ENCODE results near the gene ASPG.

Gene ASPG

GRCh38 chr14:104119119-104119487, 33.6 kb downstream of the ASPG start:
- DNase-seq: no peak

- DNase-seq: no peak
Measured at GRCh38 chr14:104119488-104120251, 34.2 kb downstream of the ASPG start.

GRCh38 chr14:104120281-104120741, 34.8 kb downstream of the ASPG start:
- DNase-seq: no peak

GRCh38 chr14:104121142-104121541, 35.6 kb downstream of the ASPG start:
- no peak for DNase-seq

- DNase-seq: no peak
Measured at GRCh38 chr14:104123879-104124278, 38.4 kb downstream of the ASPG start.

- DNase-seq: no peak
Measured at GRCh38 chr14:104125011-104125410, 39.5 kb downstream of the ASPG start.

GRCh38 chr14:104126753-104127152, 41.3 kb downstream of the ASPG start:
- DNase-seq: no peak

- no peak for DNase-seq
Measured at GRCh38 chr14:104128981-104129380, 43.5 kb downstream of the ASPG start.

- DNase-seq: no peak
Measured at GRCh38 chr14:104129556-104129955, 44.1 kb downstream of the ASPG start.

- DNase-seq: no peak
Measured at GRCh38 chr14:104130974-104131651, 45.6 kb downstream of the ASPG start.

- no peak for DNase-seq
Measured at GRCh38 chr14:104131968-104132732, 46.6 kb downstream of the ASPG start.

GRCh38 chr14:104132981-104133380, 47.5 kb downstream of the ASPG start:
- no peak for DNase-seq

- DNase-seq: no peak
Measured at GRCh38 chr14:104133496-104133895, 48.0 kb downstream of the ASPG start.

- DNase-seq: no peak
Measured at GRCh38 chr14:104134061-104134965, 48.8 kb downstream of the ASPG start.

- no peak for DNase-seq
Measured at GRCh38 chr14:104135121-104135903, 49.8 kb downstream of the ASPG start.

- no peak for DNase-seq
Measured at GRCh38 chr14:104135904-104136471, 50.5 kb downstream of the ASPG start.

GRCh38 chr14:104136472-104137296, 51.2 kb downstream of the ASPG start:
- DNase-seq: no peak

GRCh38 chr14:104137297-104138097, 52.0 kb downstream of the ASPG start:
- DNase-seq: peak; percentile 62

- no peak for DNase-seq
Measured at GRCh38 chr14:104138098-104138717, 52.7 kb downstream of the ASPG start, which contains the start of gene KIF26A. KIF26A (plus strand) TSS chr14:104138587; CDS start chr14:104138723, 136 bp downstream.
